KOPT-K1 (cell line): ENCODE data around the gene PRDX3.

Experiments used
- H3K27ac ChIP-seq: fragments of 200-600 bp; sonication (generic); 2 replicates; pipeline ENCODE4 v1.5.1; 2016; ENCODE audit warnings: antibody characterized with exemption, mild to moderate bottlenecking, low read depth, low read length; ENCODE audit not compliant: poor library complexity, severe bottlenecking
- H3K36me3 ChIP-seq: fragments of 200-600 bp; sonication (generic); 2 replicates; pipeline ENCODE4 v1.5.1; 2017; ENCODE audit warnings: antibody characterized with exemption, mild to moderate bottlenecking, low read length, moderate library complexity; ENCODE audit not compliant: insufficient read depth
- H3K9me3 ChIP-seq: fragments of 200-600 bp; sonication (generic); 2 replicates; pipeline ENCODE4 v1.5.1; 2017; ENCODE audit warnings: antibody characterized with exemption, low read length, mild to moderate bottlenecking; ENCODE audit not compliant: insufficient read depth, poor library complexity, severe bottlenecking

Gene PRDX3

DNA sequence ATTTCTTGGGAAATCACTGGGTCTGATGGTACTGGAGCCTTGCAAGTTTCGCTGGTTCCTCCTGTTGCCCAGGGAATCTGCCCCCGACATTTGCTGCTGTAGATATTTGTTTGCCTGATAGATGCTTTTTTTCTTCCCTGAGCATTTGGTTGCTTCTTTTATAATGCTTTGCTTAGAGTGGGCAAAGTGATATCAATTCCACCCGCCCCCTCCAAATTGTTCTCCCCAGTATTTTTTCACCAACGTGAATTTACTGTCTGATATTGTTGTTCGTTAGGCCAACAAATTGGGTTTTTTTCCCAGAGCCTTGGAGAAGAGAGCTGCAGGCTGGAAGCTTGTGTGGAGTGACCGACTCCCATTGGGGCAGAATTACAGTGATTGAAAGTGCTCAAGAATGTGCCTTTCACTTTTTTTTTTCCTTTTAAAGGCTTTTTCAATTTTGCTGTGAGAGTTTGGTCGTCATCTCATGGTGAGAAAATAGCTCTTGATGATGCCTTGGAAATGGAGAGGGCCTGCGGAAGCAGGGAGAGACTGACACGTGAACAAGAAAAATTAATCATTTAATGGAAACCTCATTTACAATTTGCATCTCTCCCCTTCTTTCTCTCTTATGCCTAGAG lies 31.2 kb upstream of the PRDX3 start:
- no peaks in the 10 kb centered on the region for H3K9me3 ChIP-seq
- H3K27ac ChIP-seq, result peak overlapping the region; percentile 92
- H3K36me3 ChIP-seq, result no peaks in the 10 kb centered on the region

DNA sequence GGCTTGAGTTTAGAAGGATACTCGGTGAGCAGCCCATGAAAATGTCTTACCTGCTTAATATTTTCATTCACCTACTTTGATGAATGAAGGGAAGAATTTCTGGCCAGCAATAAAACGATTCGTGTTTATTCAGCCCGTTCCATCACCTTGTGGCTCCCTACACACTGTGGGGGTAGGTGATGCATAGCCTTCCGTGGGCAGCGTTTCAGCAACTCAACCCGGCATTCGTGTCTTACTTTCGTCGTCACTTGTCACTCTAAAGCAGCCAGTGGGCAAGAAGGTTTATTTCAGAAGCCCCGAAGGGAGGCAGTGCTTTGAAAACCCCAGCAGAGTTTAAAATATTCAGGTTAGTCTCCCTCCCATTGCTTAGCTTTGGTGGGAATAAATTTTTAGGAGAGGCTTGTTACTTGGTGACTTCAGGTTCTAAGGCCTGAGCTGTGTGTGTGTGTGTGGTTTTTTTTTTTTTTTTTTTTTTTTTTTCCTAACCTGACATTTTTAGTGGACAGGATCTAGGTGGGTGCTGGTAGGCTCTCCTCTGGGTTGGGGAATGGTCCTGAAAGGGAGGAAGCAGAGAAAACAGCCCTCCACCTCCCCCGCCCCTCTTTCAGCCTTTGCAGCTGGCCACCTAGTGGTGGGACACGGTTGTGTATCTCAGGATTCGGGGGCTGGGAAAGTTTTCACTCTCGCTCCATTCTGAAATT lies 30.6 kb upstream of the PRDX3 start:
- Histone ChIP-seq H3K9me3 (no peaks in the 10 kb centered on the region), H3K27ac (peak overlapping the region; percentile 92), H3K36me3 (no peaks in the 10 kb centered on the region)

DNA sequence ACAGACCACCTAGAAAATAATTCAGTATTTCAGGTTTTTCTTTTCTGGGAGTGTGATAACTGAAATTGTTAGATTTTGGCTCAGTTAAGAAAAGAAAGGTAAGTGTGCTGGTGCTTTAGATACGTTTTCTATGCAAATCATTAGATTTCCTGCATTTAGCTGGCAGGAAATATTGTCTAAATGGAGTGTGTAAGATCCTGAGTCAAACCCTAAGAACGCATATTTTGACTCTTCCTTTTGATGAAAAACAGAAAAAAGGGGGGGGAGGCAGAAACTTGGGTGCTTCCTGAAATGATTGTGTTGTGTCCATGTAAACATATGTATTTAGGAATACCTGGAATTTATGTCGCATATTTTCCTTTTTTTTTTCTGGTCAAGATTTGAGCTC lies 29.9 kb upstream of the PRDX3 start:
- H3K27ac ChIP-seq, result peak overlapping the region; percentile 92
- H3K9me3 ChIP-seq, result no peaks in the 10 kb centered on the region
- H3K36me3 ChIP-seq, result no peaks in the 10 kb centered on the region

DNA sequence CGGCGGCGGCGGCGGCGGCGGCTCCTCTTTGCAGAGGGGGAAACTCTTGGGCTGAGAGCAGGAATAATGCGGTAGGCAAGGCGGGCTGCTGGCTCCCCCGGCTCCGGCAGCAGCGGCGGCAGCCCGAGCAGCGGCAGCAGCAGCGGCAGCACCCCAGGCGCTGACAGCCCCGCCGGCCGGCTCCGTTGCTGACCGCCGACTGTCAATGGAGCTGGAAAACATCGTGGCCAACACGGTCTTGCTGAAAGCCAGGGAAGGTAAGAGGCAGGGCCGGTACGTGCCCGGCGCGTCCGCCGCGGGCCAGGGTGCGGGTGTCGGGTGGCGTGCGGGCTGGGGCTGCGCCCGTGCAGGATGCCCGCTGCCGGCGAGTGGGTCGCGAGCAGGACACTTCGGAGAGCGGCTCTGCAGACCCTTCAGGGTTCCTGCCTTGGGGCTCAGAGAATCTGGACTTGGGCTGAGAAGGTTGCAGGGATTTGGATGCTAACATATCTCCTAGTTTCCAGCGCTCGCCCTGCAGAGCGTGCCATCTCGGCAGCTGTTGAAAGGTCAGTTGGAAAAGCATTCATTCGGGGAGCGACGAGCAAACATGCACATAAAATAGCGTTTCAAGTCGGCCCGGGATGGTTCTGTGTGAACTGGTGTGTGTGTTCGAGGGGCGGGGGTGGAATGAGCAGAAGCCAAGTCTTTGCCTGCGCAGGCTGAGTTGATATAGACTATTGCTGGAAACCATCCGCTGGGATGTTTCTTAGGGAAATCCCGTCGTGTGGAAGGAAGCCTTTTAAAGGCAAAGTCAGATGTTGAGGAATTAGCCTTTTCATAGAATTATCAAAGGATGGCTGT lies 29.3 kb upstream of the PRDX3 start:
- H3K27ac ChIP-seq, result peak overlapping the region; percentile 92
- no peaks in the 10 kb centered on the region for H3K9me3 ChIP-seq
- no peaks in the 10 kb centered on the region for H3K36me3 ChIP-seq

DNA sequence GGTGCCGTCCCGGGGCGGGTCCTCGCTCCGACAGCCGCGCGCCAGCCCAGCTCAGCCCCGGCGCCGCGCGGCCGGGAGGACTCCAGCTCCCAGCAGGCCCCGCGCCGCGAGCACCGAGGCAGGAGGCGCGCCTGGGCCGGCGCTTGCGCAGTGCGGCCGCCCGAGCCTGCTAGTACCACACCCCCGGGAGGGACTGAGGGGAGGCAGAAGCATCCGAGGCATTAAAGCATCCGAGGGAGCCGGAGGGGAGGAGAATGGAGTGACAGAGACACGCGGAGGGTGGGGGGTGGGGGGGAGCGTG lies 28.7 kb upstream of the PRDX3 start, which contains the start of gene GRK5:
Gene GRK5, plus strand, starts transcription at position 206 of the 301 bp plus-strand sequence. CDS start 347 bp downstream, outside the sequence.
- Histone ChIP-seq H3K9me3 (no peaks in the 10 kb centered on the region), H3K27ac (peak within 1 kb of the TSS; percentile 92), H3K36me3 (no peaks in the 10 kb centered on the region)

DNA sequence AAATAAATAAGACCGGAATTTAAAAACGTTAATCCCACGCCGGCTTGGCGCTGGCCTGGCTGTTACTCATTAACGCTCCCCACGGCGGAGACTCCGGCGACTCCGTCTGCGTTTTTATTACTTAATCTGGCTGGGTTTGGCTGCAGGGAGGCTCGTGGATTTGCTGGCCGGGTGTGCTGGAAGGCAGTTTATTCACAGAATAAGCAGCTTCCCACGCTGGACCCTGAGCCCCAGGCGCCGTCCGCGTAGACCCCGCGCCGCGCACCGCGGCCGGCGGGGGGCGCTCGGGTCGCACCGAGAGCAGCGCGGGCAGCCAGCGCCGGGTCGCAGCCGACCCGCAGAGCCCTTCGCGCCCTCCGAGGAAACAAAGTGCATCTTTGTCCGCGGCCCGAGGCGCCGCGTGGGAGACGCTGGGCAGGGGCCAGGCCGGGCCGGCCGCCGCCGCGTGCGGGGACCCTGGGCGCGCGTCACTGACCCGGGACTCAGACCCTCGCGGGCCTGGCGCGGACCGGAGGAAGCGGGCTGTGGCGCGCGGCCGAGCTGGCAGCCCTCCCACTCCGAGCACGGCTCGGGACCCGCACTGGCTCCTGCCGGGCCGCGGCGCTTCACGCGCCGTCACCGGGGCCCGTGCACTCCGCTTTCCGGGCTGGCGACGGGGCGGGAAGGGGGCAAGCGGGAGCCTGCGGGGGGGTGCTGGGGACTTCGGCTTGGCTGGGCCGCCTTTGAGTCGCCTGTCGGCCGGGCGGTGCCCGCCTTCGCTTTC lies 28.2 kb upstream of the PRDX3 start:
- Histone ChIP-seq H3K9me3 (no peaks in the 10 kb centered on the region), H3K27ac (peak overlapping the region; percentile 92), H3K36me3 (no peaks in the 10 kb centered on the region)

DNA sequence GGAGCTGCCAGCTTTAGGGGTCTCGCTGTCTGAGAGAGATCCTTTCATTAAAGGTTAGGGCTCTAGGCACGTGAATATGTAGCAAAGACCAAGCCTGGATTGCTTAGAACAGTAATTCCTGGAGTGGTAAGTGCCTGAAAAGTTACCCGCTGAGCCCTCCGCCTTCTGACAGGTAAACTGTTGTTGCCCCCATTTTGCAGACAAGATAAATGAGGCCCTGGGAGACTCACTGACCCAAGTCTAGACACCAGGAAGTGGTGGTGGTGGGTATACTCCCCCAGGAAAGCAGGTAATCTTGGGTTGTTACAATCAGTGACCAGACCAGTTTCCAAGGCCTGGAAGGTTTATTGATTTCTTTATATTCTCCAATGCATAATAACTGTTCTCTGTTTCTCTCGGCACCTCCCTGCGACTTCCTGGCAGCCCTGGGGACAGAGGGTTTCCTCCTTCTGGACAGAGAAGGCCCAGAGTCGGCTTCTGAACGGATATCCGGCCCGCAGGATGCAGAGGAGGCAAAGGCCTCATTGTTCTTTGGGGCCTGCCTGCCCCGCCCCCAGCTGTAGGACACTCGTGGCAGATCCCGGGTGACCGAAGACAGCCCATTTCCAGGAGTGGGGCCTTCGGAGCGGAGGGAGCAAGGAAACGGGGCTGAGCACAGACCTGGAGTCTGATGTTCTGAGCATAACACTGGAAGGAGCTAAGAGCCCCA lies 27.4 kb upstream of the PRDX3 start:
- H3K27ac ChIP-seq, result peak overlapping the region; percentile 92
- H3K9me3 ChIP-seq, result no peaks in the 10 kb centered on the region
- no peaks in the 10 kb centered on the region for H3K36me3 ChIP-seq

DNA sequence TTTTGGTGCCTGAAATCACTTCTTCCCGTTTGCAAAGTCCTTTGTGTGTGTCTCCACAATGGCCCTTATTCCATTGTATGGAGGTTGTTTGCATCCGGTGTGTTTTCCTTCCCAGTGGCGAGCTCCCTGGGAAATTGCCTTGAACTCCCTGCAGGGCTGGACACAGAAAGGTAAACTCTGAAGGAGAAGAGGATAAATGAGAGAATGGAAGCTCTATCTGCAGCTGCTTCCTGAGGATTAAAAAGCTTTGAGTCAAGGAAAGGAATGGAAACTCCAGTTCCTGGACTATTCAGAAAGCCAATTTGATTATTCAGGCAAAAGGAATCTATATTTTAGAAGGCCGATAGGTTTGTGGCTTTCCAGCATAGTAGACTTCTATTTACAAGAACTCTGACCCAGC lies 24.4 kb upstream of the PRDX3 start:
- no peaks in the 10 kb centered on the region for H3K9me3 ChIP-seq
- no peaks in the 10 kb centered on the region for H3K36me3 ChIP-seq
- no peak overlapping the region for H3K27ac ChIP-seq

DNA sequence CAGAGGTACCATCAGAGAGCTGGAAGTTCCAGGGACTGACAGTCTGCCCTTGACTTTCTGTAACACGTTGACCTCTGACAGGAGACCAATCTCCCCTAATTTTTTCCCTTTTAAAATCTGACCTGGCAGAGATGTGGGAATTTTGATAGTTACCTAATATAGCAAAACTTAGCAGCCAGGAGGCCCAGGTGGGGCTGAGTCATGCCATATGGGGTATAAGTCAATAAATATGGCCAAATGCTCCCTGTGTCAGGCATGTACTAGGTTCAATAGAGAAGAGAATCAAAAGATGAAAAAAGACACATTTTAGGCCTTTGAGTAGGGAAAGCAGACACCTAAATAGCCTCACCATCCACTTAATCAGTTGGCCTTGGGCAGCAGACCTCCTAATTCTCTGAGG lies 22.6 kb upstream of the PRDX3 start:
- H3K27ac ChIP-seq, result no peak overlapping the region
- no peaks in the 10 kb centered on the region for H3K36me3 ChIP-seq
- H3K9me3 ChIP-seq, result no peaks in the 10 kb centered on the region

DNA sequence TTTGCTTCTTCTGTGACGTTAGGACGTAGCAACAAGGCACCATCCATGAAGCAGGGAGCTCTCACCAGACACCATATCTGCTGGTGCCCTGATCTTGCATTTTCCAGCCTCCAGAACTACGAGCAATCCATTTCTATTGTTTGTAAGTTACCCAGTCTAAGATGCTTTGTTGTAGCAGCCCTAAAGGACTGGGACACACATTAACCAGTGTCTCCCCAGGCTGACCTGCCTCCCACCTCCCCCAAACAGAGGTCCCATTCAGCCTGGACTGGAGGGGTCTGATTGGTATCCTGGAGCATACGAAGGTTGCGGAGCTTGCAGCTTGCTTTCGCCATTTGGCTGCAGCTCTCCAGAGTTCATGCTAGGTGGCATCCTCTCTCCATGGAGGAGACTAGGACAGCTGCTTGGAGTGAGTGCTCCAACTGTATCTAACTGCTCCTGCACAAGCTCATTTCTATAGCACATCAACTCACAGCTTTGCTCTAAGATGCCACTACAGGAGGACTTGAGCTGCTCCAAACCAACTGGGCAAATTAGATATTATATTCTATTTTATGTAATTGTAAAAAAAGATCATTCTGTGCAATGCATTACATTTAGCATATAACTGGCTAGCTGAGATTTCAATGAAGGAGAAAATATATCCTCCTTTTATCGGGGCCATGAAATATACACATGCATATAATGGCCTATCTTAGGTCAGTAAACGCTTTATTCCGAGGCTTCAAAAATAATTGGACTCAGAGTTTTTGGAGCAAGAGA lies 20.8 kb upstream of the PRDX3 start:
- H3K27ac ChIP-seq, result no peak overlapping the region
- no peaks in the 10 kb centered on the region for H3K9me3 ChIP-seq
- no peaks in the 10 kb centered on the region for H3K36me3 ChIP-seq

DNA sequence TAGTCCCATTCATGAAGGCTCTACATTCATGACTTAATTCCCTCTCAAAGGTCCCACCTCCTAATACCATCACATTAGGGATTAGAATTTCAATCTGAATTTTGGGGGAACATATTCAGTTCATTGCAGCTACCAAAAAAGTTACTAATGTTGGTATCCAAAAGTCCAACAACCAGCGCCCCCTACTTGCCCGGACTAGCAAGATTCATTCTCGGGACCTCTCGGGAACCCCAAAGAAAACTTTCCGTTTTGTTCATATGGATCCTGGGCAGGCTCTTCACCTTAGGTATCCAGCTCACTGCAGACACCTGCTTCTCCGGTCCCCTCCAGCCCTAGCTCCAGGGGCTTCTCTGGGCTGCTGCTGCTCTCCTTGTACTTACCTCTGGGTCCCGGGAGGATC lies 19.8 kb upstream of the PRDX3 start:
- Histone ChIP-seq H3K9me3 (no peaks in the 10 kb centered on the region), H3K27ac (no peak overlapping the region), H3K36me3 (no peaks in the 10 kb centered on the region)

DNA sequence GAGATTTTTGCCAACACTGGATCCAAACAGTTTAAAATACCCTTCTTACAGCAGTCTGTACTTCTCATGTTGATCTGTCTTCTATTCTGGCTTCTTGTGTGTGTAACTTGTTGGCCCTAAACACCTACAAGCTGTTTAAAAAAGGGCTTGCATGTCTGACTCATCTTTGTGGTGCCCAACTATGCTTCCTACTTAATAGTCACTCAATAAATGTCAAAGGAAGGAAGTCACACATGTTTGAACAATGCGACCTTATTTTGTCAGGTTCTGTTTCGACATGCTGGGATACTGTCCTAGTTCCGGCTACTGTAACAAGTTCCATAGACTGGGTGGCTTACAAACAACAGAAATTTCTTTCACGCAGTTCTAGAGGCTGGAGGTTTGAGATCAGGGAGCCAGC lies 19.3 kb upstream of the PRDX3 start:
- Histone ChIP-seq H3K9me3 (no peaks in the 10 kb centered on the region), H3K27ac (no peak overlapping the region), H3K36me3 (no peaks in the 10 kb centered on the region)

DNA sequence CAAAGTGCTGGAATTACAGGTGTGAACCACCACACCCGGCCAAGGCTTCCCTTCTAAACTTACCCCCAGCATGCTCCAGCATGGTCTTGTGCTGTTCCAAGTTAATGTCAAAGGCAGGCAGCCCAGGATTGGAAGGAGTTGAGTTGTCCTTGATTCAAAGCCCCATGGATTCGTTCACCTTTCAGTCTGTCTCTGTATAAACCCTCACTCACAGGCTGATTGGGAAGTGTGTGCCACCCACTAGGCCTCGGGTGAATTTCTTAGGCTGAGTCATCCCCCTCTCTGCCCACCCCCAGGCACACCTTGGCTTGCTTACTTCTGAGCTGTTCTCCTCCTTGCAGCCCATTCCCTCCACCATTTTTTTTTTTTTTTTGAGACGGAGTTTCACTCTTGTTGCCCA lies 13.3 kb upstream of the PRDX3 start:
- no peaks in the 10 kb centered on the region for H3K36me3 ChIP-seq
- no peaks in the 10 kb centered on the region for H3K9me3 ChIP-seq
- H3K27ac ChIP-seq, result no peak overlapping the region
